ENCODE results near the gene INHBE.
"Not testable (repeated sequence)": the region's sequence is repeated elsewhere in the genome, so short reads cannot be mapped to it uniquely, and the experiment has no call there.

Gene INHBE

GRCh38 chr12:57441846-57442427 lies 13.2 kb upstream of the INHBE start:
- no peak for DNase-seq (ENCODE audit: low spot score)

GRCh38 chr12:57444337-57444736 lies 10.8 kb upstream of the INHBE start:
- not testable (repeated sequence) for DNase-seq (ENCODE audit: low spot score)

GRCh38 chr12:57444744-57445143 lies 10.4 kb upstream of the INHBE start:
- DNase-seq (ENCODE audit: low spot score), result no peak

GRCh38 chr12:57446292-57446960 lies 8.7 kb upstream of the INHBE start:
- no peak for DNase-seq (ENCODE audit: low spot score)

- no peak for DNase-seq (ENCODE audit: low spot score)
Observed at GRCh38 chr12:57448669-57449068, 6.4 kb upstream of the INHBE start.

- no peak for DNase-seq (ENCODE audit: low spot score)
Observed at GRCh38 chr12:57449375-57449774, 5.7 kb upstream of the INHBE start.

- DNase-seq (ENCODE audit: low spot score), result no peak
Observed at GRCh38 chr12:57450057-57450456, 5.0 kb upstream of the INHBE start.

GRCh38 chr12:57451233-57451778 lies 3.8 kb upstream of the INHBE start:
- DNase-seq (ENCODE audit: low spot score), result no peak

GRCh38 chr12:57452181-57452936 lies 2.7 kb upstream of the INHBE start:
- DNase-seq (ENCODE audit: low spot score), result no peak

- no peak for DNase-seq (ENCODE audit: low spot score)
Observed at GRCh38 chr12:57452937-57453509, 2.1 kb upstream of the INHBE start.

GRCh38 chr12:57454213-57454565 lies 918 bp upstream of the INHBE start:
- DNase-seq (ENCODE audit: low spot score), result no peak

- DNase-seq (ENCODE audit: low spot score), result no peak
Observed at GRCh38 chr12:57455374-57456144, 452 bp downstream of the INHBE start.

GRCh38 chr12:57456145-57456700 lies 1.1 kb downstream of the INHBE start:
- DNase-seq (ENCODE audit: low spot score), result no peak

- no peak for DNase-seq (ENCODE audit: low spot score)
Observed at GRCh38 chr12:57456737-57457490, 1.8 kb downstream of the INHBE start.

- no peak for DNase-seq (ENCODE audit: low spot score)
Observed at GRCh38 chr12:57458665-57459054, 3.6 kb downstream of the INHBE start.

- DNase-seq (ENCODE audit: low spot score), result peak; percentile 85
Observed at GRCh38 chr12:57459055-57459749, 4.1 kb downstream of the INHBE start.

GRCh38 chr12:57459750-57460467 lies 4.8 kb downstream of the INHBE start, which contains the start of gene GLI1:
GLI1 (plus strand) TSS chr12:57459785; CDS start chr12:57463692, 3,907 bp downstream.
- DNase-seq (ENCODE audit: low spot score), result no peak

GRCh38 chr12:57460468-57460784 lies 5.3 kb downstream of the INHBE start:
- no peak for DNase-seq (ENCODE audit: low spot score)

GRCh38 chr12:57460841-57461275 lies 5.8 kb downstream of the INHBE start:
- DNase-seq (ENCODE audit: low spot score), result no peak

Measured in COLO829 (cell line).